ENCODE data around the gene MGAT3. TPM values are rescaled to one million over a fixed set of nuclear protein-coding genes. Genes with fewer than 3 reads are reported as not detected.
A peak's percentile ranks its signal among the peaks of the same experiment; 100 is the strongest.

The MGAT3 gene
- total and polyA plus RNA-seq, 2 donors (not counting 1 experiment from before 2014, with no cell fraction given) = 11.1 to 27.8 TPM

- H3K4me2 ChIP-seq (replicated peaks; ENCODE audit: low read depth, low read length, poor library complexity, severe bottlenecking) = no peak overlapping the region
- peaks cover 8% of the 10 kb centered on the region for H3K79me2 ChIP-seq (ENCODE audit: control insufficient read depth, insufficient read depth, low read length)
- H3K27ac ChIP-seq (ENCODE audit: low read length in 2 of 2) = no peak overlapping the region
- intact Hi-C loops (cut with micrococcal nuclease) = no loop called here
- H3K9me3 Mint-ChIP-seq (ENCODE audit: insufficient read depth) = no peaks in the 10 kb centered on the region
- H3K4me3 Mint-ChIP-seq = no peak overlapping the region
- TF ChIP-seq EZH2 (IDR thresholded peaks at IDR 0.05; ENCODE audit: borderline replicate concordance, insufficient read depth, low read depth, low read length, poor library complexity, severe bottlenecking) (no peak), CTCF (IDR thresholded peaks at IDR 0.05) (no peak)
- H3K4me1 Mint-ChIP-seq = peaks cover 65% of the 10 kb centered on the region
- CTCF ChIA-PET = interaction anchor here (1.4 kb wide), 1 partner anchor 10 kb away, joined by 7 read pairs; no protein-coding TSS in a partner anchor
- no peaks in the 10 kb centered on the region for H3K9me3 ChIP-seq (ENCODE audit: control extremely low read depth in 1 of 3, control insufficient read depth in 2 of 3, insufficient read depth in 1 of 3, low read length in 2 of 3)
- peaks cover 36 to 39% of the 10 kb centered on the region in 2 donors for H3K4me1 ChIP-seq (ENCODE audit: control insufficient read depth in 2 of 2, insufficient read depth in 2 of 2, low read length in 2 of 2)
- no peak overlapping the region for H3K9ac ChIP-seq (ENCODE audit: low read length)
- H3K36me3 ChIP-seq (replicated peaks in 1 of 2; ENCODE audit: control extremely low read depth in 1 of 2, control insufficient read depth in 1 of 2, extremely low read depth in 1 of 2, insufficient read depth in 2 of 2, low read length in 1 of 2) = no peaks in the 10 kb centered on the region
- H3K27ac Mint-ChIP-seq = peak overlapping the region; percentile 76
- H2AFZ ChIP-seq (ENCODE audit: insufficient read depth, low read depth, low read length, poor library complexity, severe bottlenecking) = no peak overlapping the region
- H3K27me3 Mint-ChIP-seq = peaks cover 9% of the 10 kb centered on the region
- no peak overlapping the region for H3K4me3 ChIP-seq (ENCODE audit: control extremely low read depth in 1 of 5, extremely low read depth in 1 of 5, insufficient read depth in 1 of 5, low read depth in 2 of 5, low read length in 4 of 5)
- H3K27me3 ChIP-seq (replicated peaks in 1 of 4; ENCODE audit: control extremely low read depth in 1 of 4, control insufficient read depth in 3 of 4, insufficient read depth in 4 of 4, low read length in 3 of 4) = peaks cover 0 to 23% (median 5%) of the 10 kb centered on the region in 4 experiments
- H4K20me1 ChIP-seq (ENCODE audit: control insufficient read depth, insufficient read depth, low read length, poor library complexity, severe bottlenecking) = no peaks in the 10 kb centered on the region
- POLR2A ChIA-PET = interaction anchor here (0.6 kb wide), 2 partner anchors 82 to 696 kb away, joined by 3 to 4 read pairs; no protein-coding TSS in a partner anchor
- ATAC-seq (ENCODE audit: low read depth) (no peak), DNase-seq (no peak)
- 79% methylated on average over 6 of the region's 7 CpGs for WGBS (ENCODE audit: insufficient coverage)
Measured at GRCh38 chr22:39454385-39454871, 2.4 kb upstream of the MGAT3 start.

GRCh38 chr22:39457198-39457555 is 365 bp downstream of the MGAT3 start:
- no peak for TF ChIP-seq EZH2 (IDR thresholded peaks at IDR 0.05; ENCODE audit: borderline replicate concordance, insufficient read depth, low read depth, low read length, poor library complexity, severe bottlenecking)
- no peak for TF ChIP-seq CTCF (IDR thresholded peaks at IDR 0.05)
- intact Hi-C loops (cut with micrococcal nuclease) = no loop called here
- ATAC-seq (ENCODE audit: low read depth) (peak; percentile 34), DNase-seq (no peak)
- Mint-ChIP-seq H3K9me3 (ENCODE audit: insufficient read depth) (no peaks in the 10 kb centered on the region), H3K4me3 (no peak overlapping the region), H3K4me1 (peaks cover 61% of the 10 kb centered on the region), H3K27ac (no peak overlapping the region), H3K27me3 (peaks cover 9% of the 10 kb centered on the region)
- H3K4me3 ChIP-seq (ENCODE audit: control extremely low read depth in 1 of 5, extremely low read depth in 1 of 5, insufficient read depth in 1 of 5, low read depth in 2 of 5, low read length in 4 of 5) = peak overlapping the region in 3 of 5 experiments; percentile 47 to 65 (median 64)
- H2AFZ ChIP-seq (ENCODE audit: insufficient read depth, low read depth, low read length, poor library complexity, severe bottlenecking) = peak overlapping the region; percentile 65
- peaks cover 0 to 23% (median 5%) of the 10 kb centered on the region in 4 experiments for H3K27me3 ChIP-seq (replicated peaks in 1 of 4; ENCODE audit: control extremely low read depth in 1 of 4, control insufficient read depth in 3 of 4, insufficient read depth in 4 of 4, low read length in 3 of 4)
- H3K4me2 ChIP-seq (replicated peaks; ENCODE audit: low read depth, low read length, poor library complexity, severe bottlenecking) = peak overlapping the region; percentile 93
- H4K20me1 ChIP-seq (ENCODE audit: control insufficient read depth, insufficient read depth, low read length, poor library complexity, severe bottlenecking) = no peaks in the 10 kb centered on the region
- no peaks in the 10 kb centered on the region for H3K36me3 ChIP-seq (replicated peaks in 1 of 2; ENCODE audit: control extremely low read depth in 1 of 2, control insufficient read depth in 1 of 2, extremely low read depth in 1 of 2, insufficient read depth in 2 of 2, low read length in 1 of 2)
- ChIA-PET CTCF (no interaction called here), POLR2A (interaction anchor here (2.5 kb wide), 1 partner anchor 10 kb away, joined by 23 read pairs; no protein-coding TSS in a partner anchor)
- H3K9me3 ChIP-seq (ENCODE audit: control extremely low read depth in 1 of 3, control insufficient read depth in 2 of 3, insufficient read depth in 1 of 3, low read length in 2 of 3) = no peaks in the 10 kb centered on the region
- H3K4me1 ChIP-seq (ENCODE audit: control insufficient read depth in 2 of 2, insufficient read depth in 2 of 2, low read length in 2 of 2) = peaks cover 19 to 25% of the 10 kb centered on the region in 2 donors
- H3K9ac ChIP-seq (ENCODE audit: low read length) = no peak overlapping the region
- 1% methylated on average over 39 of the region's 63 CpGs for WGBS (ENCODE audit: insufficient coverage)
- peaks cover 19% of the 10 kb centered on the region for H3K79me2 ChIP-seq (ENCODE audit: control insufficient read depth, insufficient read depth, low read length)
- H3K27ac ChIP-seq (ENCODE audit: low read length in 2 of 2) = no peak overlapping the region
